Rectal smooth muscle tissue (tissue), 1 donor: Measurements from ENCODE around the gene RNASE13.

Source experiments
- H3K27ac ChIP-seq: one replicate; pipeline ENCODE4 v1.7.0; 2013; ENCODE audit warnings: low read depth, low read length, inconsistent platforms
- H3K27me3 ChIP-seq: one replicate; pipeline ENCODE4 v1.7.0; 2013; ENCODE audit warnings: low read length; ENCODE audit not compliant: control insufficient read depth, insufficient read depth
- H3K36me3 ChIP-seq: one replicate; pipeline ENCODE4 v1.7.0; 2013; ENCODE audit warnings: low read length; ENCODE audit not compliant: control insufficient read depth, insufficient read depth
- H3K4me1 ChIP-seq: one replicate; pipeline ENCODE4 v1.7.0; 2013; ENCODE audit warnings: low read length; ENCODE audit not compliant: control insufficient read depth, insufficient read depth
- H3K4me3 ChIP-seq: one replicate; pipeline ENCODE4 v1.7.0; 2013; ENCODE audit warnings: low read length
- H3K9ac ChIP-seq: one replicate; pipeline ENCODE4 v1.7.0; 2013; ENCODE audit warnings: low read length

Gene RNASE13

GRCh38 chr14:21033133-21033698, 1.4 kb downstream of the RNASE13 start:
- no peak overlapping the region for H3K27ac ChIP-seq
- H3K36me3 ChIP-seq = no peaks in the 10 kb centered on the region
- H3K4me3 ChIP-seq = no peak overlapping the region
- no peaks in the 10 kb centered on the region for H3K27me3 ChIP-seq
- H3K4me1 ChIP-seq = no peaks in the 10 kb centered on the region
- H3K9ac ChIP-seq = no peak overlapping the region

GRCh38 chr14:21032326-21033132, 2.1 kb downstream of the RNASE13 start:
- no peaks in the 10 kb centered on the region for H3K27me3 ChIP-seq
- H3K27ac ChIP-seq = no peak overlapping the region
- H3K4me1 ChIP-seq = no peaks in the 10 kb centered on the region
- H3K4me3 ChIP-seq = no peak overlapping the region
- no peak overlapping the region for H3K9ac ChIP-seq
- H3K36me3 ChIP-seq = no peaks in the 10 kb centered on the region

GRCh38 chr14:21030531-21030930, 4.1 kb downstream of the RNASE13 start:
- Histone ChIP-seq H3K36me3 (no peaks in the 10 kb centered on the region), H3K4me1 (peaks cover 8% of the 10 kb centered on the region), H3K27ac (no peak overlapping the region), H3K27me3 (no peaks in the 10 kb centered on the region), H3K9ac (no peak overlapping the region), H3K4me3 (no peak overlapping the region)

GRCh38 chr14:21029917-21030316, 4.7 kb downstream of the RNASE13 start, which contains the start of gene TPPP2:
Gene TPPP2 (plus strand): TSS chr14:21030217. CDS start chr14:21030582, 365 bp downstream.
- H3K4me1 ChIP-seq = peaks cover 8% of the 10 kb centered on the region
- no peaks in the 10 kb centered on the region for H3K27me3 ChIP-seq
- no peak within 1 kb of the TSS for H3K27ac ChIP-seq
- H3K9ac ChIP-seq = no peak within 1 kb of the TSS
- H3K4me3 ChIP-seq = no peak within 1 kb of the TSS
- no peaks in the 10 kb centered on the region for H3K36me3 ChIP-seq

DNA sequence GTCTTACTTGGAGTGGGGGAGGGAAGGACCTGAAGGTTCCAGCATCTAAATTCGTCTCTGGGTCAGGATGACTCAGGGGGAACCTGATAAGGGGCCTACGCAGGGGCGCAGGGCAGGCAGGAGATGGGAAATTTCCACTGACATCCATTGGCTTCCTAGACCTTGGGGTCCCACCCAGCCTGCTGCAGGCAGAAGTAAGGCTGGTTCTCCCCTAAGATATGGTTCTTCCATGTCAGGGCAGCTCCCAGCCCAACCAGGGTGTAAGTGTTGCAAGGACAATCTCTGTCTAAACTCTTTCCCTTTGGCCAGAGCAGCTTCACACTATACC, 7.7 kb downstream of the RNASE13 start:
- Histone ChIP-seq H3K36me3 (no peaks in the 10 kb centered on the region), H3K27ac (peak overlapping the region; percentile 89), H3K9ac (no peak overlapping the region), H3K4me3 (no peak overlapping the region), H3K27me3 (no peaks in the 10 kb centered on the region), H3K4me1 (peaks cover 8% of the 10 kb centered on the region)

DNA sequence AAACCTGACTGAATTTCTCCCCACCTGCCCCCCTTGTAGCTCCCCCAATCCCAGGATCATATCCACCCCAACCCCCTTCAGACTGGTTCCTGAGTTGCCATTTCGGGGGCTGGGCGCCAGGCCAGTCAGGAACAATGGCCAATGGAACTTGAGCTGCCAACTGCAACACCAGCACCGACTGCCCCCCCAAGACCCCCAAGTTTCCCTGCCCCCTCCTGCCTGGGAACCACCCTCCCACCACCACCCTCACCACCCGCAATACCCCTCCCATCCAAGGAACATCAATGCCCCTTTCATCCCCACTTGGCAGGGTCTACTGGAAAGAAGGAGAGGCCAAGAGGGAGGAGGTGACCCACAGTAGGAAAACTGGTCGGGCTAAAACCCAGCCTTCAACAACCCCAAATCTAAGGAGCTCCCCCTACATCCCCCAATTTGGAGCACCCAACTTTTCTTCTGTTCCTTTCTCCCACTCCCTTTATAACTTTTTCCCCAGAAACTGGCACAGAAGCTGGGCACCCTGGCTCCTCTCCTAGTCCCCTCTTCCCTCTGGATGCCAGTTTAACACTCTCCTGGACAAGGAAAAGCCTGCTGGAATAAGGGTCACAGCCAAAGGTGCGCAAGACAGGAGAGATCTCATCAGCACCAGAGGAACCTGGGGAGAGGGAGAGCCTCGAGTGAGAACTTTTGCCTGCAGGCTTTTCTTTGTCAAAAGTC, 8.2 kb downstream of the RNASE13 start:
- Histone ChIP-seq H3K36me3 (no peaks in the 10 kb centered on the region), H3K9ac (no peak overlapping the region), H3K27me3 (no peaks in the 10 kb centered on the region), H3K4me3 (peak overlapping the region; percentile 44), H3K4me1 (peaks cover 8% of the 10 kb centered on the region), H3K27ac (peak overlapping the region; percentile 89)

DNA sequence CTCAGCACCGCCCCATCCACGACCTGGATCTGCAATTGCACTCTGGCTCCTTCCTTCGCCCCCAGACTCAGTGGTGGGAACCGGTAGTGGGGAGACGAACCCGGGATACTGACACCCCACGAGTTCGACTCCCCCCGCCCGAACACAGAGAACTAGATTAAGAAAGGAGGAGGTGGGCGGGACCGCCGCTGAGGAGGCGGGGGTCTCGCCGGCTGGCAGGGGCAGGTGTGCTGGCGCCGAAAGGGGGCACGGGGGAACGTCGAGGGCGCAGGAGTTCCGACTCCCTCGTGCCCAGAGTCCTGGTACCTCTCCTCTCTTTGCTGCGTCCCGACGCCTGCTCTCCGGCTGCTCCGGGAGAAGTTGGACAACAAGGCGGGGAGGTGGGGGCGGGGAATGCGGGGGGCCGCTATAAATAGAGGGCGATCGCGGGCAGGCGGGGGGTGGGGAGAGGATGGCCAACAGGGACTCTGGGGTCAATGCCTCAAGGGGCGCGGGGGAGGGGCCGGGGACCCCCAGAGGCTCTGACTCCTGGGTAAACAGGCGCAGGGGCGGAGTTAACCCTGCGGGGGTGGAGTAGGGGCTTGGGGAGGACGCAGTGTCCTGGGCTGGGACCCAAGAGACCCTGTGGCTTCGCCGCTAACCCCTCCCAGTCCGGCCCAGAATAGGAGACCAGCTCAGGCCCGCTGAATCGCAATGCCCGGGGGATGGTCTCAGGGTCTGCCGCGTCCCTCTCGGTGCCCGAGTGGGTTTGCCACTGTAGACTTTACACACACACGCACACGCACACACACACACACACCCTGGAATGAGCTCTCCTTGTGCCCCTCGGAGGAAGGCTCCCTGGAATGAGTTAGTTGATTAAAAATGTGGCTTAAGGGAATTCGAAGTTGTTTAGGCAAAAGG, 9.0 kb downstream of the RNASE13 start:
- peak overlapping the region; percentile 69 for H3K9ac ChIP-seq
- H3K27me3 ChIP-seq = no peaks in the 10 kb centered on the region
- H3K36me3 ChIP-seq = peaks cover 3% of the 10 kb centered on the region
- peak overlapping the region; percentile 87 for H3K4me3 ChIP-seq
- peak overlapping the region; percentile 89 for H3K27ac ChIP-seq
- H3K4me1 ChIP-seq = peaks cover 8% of the 10 kb centered on the region

DNA sequence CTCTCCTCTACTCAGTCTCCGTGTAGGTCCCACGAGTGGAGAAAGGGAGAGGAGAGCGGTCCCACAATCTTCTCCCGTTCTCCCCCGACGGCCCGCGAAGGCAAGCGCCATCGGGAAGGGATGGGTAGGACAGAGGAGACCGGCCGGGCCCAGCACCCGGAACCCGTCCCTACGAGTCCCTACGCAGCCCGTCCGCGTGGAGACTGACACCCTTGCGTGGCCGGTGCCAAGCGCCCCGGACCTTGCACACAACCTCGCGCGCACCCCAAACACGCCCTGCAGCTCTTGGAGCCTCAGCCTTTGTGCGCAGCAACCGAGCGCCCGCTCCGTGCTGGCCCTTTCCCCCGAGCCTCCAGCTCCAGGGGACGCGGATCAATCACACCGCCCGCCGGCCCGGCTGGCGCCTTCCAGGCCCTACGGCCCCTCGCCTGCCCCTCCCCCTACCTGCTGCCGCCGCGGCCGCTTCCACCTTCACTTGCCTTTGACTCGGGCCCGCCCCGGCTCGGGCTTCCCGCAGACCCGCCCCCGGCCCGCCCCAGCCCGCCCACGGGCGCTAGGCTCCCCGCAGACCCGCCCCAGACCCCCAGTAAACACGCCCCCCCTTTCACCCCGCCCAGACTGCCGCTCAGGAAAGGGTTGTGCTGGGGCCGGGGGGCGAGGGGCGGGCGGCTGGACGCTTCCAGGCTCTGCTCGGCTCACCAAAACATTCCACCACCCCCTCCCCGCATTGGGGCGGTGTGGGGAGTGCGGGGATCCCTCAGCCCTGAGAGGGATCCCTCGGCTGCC, 9.8 kb downstream of the RNASE13 start, which contains the start of gene NDRG2:
NDRG2 (minus strand) TSS at position 477 of the 786 bp plus-strand sequence. CDS start 1,746 bp downstream, outside the sequence.
- H3K9ac ChIP-seq = peak within 1 kb of the TSS; percentile 77
- peaks cover 8% of the 10 kb centered on the region for H3K4me1 ChIP-seq
- H3K36me3 ChIP-seq = peaks cover 8% of the 10 kb centered on the region
- peak within 1 kb of the TSS; percentile 87 for H3K4me3 ChIP-seq
- no peaks in the 10 kb centered on the region for H3K27me3 ChIP-seq
- H3K27ac ChIP-seq = peak within 1 kb of the TSS; percentile 89

DNA sequence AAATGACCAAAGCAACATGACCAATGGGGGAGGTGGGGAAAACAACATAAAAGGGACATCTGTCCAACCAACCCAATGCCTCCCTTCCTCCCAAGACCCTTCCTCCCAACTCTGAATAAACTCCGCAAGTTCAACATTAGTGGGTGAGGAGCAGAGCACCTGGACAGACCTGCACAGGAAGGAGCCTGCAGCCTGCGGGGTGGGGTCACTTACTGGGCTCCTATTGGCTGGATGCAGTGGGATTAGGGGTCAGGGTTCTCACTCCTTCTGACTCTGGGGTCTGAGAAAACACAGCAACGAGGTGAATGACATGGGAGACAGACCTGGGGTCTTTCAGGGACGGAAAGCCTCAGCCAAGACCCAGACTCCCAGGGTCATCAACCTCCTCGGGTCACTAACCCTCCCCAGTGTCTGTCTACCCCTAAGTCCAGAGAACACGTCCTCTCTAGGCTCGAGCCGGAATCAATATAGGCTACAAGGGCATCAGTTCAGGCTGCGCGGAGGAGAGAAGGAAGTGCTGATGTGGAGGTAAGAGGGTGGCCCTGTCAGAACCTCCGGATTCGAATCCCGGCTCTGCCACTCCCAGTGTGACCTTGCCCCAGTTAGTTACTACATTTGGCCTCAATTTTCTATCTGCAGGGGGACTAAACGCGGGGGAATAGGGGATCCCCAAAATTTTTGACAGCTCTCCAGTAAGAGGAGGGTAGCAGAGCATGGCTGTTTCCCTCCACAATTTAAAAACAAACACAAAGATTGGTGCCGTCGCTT, 10.6 kb downstream of the RNASE13 start:
- Histone ChIP-seq H3K27ac (peak overlapping the region; percentile 89), H3K36me3 (peaks cover 10% of the 10 kb centered on the region), H3K4me1 (peaks cover 8% of the 10 kb centered on the region)

GRCh38 chr14:21023174-21023573, 11.4 kb downstream of the RNASE13 start:
- peaks cover 8% of the 10 kb centered on the region for H3K4me1 ChIP-seq
- H3K36me3 ChIP-seq = peaks cover 18% of the 10 kb centered on the region
- H3K9ac ChIP-seq = no peak overlapping the region
- H3K27ac ChIP-seq = no peak overlapping the region
- peak overlapping the region; percentile 87 for H3K4me3 ChIP-seq
- no peaks in the 10 kb centered on the region for H3K27me3 ChIP-seq

More for the DNA sequence above, 10.6 kb downstream of the RNASE13 start:
- peak overlapping the region; percentile 87 for H3K4me3 ChIP-seq
- H3K27me3 ChIP-seq = no peaks in the 10 kb centered on the region
- H3K9ac ChIP-seq = peak overlapping the region; percentile 77

DNA sequence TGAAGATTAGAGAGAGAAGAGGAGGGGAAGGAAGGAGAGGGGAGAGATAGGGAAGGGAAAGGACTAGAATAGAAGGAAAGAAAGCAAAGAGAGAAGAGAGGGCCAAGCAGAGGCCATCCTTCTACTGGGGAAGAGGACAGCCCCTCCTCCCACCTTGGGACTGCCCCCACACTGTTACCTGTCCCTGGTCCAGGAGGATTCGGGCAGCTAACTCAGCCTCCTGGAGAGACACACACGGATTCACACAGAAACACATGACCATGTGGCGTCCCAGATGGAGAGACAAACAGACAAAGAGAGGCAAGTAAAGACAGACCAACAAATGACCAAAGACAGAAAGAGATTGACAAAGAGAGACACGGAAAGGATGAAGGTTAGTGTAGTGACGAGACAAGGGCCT, 11.9 kb downstream of the RNASE13 start:
- Histone ChIP-seq H3K9ac (no peak overlapping the region), H3K27ac (no peak overlapping the region), H3K36me3 (peaks cover 20% of the 10 kb centered on the region), H3K4me3 (no peak overlapping the region), H3K4me1 (peaks cover 8% of the 10 kb centered on the region), H3K27me3 (no peaks in the 10 kb centered on the region)
